HG02840 (cell line): ENCODE measurements around the gene AFF1.
"Not testable (repeated sequence)": the region's sequence is repeated elsewhere in the genome, so short reads cannot be mapped to it uniquely, and the experiment has no call there.

ENCODE experiments used
- ATAC-seq: cut with Tn5 transposase; IDR thresholded peaks from one replicate; pipeline ENCODE4 v1.9.1; 2021; ENCODE audit warnings: mild to moderate bottlenecking, moderate library complexity, moderate number of reproducible peaks; ENCODE audit not compliant: unreplicated experiment, low FRiP score

Gene AFF1

DNA sequence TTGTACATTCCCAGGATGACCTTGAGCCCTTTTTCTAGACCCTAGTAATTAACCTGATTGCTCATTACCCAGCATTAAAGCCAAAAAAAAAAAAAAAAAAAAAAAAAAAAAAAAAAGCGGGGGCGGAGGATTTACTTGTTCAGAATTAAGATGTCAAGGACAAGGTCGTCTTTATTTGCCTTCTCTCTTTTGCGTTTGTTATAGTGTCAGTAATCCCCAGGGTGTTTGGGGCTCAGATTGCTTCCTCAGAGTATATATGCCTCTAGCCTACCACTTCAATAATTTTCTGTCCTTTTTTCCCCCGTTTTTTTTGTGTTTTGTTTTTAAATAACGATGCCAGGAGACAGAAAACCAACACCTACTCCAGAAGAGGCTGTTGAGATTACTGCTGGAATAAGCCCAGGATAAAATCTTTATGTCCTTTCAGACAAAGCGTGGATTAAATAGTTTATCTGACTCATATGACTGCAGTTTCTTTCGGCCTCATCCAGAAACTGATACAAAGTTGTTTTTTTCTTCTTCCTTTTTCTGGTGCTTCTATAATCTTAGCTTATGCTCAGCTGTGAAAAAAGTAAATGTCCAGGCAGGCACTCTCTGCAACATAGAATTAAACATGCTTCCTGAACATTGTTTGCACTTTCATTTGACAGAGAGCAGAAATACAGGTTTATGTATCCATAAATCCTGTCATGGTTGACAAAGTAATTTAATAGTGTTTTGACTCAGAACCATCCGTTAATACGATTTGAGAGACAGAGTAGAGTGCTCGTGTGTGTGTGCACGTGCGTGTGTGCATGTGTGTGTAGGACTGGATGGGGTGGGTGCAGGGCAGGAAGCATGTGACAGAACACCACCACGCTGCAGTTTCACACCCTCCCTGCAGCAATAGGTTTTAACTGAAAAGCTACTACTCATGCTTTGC, 138.6 kb downstream of the AFF1 start:
- ATAC-seq, result peak; percentile 84

DNA sequence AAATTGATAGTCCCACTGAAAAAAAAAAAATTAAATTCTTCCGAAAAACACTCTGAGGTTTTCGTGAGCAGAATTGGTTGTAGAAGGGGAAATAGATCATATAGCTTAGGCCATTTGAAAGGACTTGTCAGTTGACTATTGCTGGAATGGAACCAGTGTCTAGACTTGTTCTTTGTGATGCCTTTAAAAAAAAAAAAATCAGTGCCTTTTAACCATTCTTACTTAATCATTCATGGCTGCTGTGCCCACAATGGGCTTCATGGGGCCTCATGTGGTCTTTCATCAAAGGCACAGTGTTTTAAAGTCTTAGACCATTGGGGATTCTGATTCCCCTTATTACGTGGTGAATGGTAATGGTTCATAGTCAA, 139.3 kb downstream of the AFF1 start:
- peak; percentile 17 for ATAC-seq

DNA sequence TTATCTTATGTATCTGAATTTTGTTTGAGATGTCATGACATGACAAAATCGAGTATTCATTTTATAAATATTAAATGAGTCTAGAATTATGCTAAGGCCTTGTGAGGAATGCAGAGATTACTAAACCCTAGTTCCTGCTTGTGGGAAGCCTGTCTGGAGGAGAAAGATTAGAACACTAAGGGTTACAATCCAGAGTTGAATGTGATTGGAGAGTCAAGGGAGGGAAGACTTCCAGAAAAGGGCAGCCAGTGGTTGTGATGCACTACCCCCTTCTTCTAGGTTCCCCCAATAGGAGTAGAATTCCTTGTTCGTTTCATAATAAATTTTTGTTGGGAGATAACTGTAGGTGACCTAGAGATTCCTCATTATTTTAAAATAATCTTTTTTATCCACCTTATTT, 141.1 kb downstream of the AFF1 start:
- ATAC-seq, result no peak

DNA sequence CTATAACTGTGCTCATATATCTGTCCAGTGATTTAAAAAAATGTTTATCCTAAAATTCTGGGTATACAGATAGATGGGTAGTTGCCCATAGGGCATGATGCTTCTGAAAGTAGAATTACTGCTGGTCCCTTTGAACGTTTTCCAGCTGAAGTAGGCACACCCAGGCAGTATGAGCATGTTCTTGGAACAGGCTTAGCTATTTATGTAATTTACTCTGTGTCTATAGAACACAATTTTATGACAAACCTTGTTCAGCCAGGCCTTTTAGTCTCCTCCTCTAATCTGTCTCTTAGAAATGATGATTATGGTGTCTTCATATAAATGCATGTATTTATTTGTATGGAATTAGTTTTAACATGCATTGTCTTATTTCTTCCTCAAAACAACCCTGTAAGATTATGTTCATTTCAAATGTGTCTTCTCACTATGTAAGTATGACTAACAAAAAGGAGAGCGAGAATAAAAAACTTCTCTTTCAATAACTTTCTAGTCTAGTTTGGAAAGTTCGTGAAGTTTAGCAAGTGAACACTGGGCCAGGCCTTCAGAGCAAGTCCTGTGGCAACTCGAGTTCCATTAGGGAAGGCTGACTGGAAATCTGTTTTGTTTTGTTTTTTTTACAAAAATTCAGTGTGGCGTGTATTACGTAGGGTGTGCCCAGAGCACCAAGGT, 142.0 kb downstream of the AFF1 start:
- ATAC-seq, result no peak

DNA sequence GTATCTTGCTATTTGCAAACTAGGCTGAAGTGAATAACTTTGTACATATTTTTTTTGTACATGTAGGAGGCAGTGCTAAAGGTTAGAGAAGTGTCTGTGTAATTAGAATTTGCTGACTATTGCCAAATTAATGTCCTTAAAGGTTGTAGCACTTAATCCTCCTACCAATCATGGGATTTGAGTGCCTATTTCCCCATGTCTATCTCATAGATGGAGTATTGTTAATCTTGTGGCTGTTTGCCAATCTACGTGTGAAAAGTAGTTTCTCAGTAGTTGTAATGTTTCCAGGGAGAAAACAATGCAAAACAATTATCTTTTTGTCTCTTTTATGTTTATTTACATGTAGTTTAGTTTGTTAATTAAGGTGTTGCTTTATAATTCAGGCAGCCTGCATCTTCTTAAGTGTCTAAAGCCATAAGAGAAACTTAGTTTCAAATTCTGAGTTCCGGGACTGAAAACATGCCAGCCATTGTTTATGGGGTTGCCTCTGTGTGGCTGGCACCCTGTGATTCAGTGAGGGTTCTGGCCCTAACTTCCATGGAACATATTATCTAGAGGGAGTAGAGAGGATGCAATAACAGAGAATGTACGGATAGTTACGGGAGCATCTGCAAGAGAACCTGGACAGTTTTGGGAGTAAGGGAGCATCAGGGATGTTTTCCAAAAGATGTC, 143.2 kb downstream of the AFF1 start:
- no peak for ATAC-seq

DNA sequence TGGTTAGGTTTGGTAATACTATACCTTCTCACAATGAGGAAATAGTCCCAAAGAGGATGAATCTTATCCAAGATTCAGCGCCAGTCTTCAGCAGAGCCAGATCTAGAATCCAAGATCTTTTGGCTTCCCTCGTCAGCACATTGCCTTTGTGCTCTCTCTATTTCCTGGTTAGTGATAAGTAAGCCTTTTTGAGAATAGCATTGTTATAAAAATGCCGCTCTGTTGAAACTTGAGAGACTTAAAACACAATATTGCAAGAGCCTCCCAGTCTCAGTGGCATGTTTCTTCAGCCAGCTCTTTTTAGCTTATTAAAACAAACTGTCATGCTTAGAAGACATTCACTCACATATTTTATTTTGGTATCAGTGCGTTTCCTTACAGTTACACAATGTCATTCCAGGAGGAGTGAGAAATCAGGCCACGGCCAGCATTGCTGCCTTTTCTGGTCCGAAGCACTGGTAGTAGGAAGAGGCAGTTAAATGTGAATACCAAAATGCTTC, 144.2 kb downstream of the AFF1 start:
- no peak for ATAC-seq

DNA sequence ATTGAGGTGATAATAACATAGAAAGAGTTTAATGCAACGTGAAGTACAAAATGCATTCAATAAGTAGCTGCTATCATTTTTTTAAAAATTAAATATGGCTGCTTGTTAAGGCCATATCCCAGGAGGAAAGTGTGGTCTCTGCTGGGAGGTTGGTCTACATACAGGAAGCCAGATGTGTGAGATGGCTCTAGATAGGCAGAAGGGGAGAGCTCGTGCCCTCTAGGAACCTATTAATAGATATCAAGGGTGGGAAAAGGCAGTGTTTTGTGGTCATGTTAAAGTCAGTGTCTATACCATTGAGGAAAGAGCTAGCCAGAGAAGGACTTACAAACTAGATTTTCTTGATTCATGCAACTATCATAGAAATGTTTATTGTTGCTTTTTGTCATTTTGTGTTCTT, 145.2 kb downstream of the AFF1 start:
- ATAC-seq, result no peak

DNA sequence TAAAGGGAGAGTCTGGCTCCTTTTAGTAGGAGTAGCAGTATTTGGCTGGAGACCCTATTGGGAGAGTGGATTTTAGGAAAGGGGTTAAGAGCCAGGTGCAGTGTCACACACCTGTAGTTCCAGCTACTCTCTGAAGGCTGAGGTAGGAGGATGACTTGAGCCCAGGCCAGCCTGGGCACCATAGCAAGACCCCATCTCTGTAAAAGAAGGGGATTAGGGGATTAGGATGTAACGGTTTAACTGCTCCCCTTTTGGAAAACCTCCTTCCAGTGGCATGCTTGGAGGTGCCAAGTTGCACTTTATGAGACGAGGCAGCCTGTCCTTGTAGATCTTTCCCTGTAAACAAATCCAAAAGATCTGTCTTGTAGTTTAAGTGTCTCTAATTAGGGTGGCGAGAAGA, 145.7 kb downstream of the AFF1 start:
- no peak for ATAC-seq

DNA sequence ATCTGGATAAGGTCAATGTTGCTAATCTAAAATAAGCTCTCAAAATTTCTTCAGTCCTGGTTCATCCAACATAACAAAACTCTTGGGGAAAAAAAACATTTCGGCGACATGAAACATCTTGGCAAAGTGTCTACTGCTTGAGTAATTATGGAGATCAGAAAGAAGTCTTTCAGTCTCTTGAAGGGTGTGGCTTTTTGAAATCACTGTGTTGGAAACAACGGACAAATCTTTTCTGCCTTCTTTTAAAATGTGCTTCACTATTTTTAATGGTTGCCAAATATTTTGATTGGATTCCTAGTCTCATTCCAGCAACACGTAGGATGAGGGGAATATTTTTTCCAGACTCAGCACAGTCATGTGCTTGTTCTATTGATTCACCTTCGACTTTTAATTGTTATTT, 147.0 kb downstream of the AFF1 start:
- no peak for ATAC-seq

DNA sequence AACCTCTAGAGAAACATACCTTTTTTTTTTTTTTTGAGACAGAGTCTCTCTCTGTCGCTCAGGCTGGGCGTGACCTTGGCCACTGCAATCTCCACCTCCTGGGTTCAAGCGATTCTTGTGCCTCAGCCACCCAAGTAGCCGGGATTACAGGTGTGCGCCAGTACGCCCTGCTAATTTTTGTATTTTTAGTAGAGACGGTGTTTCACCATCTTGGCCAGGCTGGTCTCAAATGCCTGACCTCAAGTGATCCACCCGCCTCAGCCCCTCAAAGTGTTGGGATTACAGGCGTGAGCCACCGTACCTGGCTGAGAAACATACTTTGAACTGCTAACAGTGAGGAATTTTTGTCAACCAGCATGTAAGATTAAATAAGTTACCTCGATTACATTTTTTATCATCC, 150.9 kb downstream of the AFF1 start:
- ATAC-seq, result not testable (repeated sequence)

DNA sequence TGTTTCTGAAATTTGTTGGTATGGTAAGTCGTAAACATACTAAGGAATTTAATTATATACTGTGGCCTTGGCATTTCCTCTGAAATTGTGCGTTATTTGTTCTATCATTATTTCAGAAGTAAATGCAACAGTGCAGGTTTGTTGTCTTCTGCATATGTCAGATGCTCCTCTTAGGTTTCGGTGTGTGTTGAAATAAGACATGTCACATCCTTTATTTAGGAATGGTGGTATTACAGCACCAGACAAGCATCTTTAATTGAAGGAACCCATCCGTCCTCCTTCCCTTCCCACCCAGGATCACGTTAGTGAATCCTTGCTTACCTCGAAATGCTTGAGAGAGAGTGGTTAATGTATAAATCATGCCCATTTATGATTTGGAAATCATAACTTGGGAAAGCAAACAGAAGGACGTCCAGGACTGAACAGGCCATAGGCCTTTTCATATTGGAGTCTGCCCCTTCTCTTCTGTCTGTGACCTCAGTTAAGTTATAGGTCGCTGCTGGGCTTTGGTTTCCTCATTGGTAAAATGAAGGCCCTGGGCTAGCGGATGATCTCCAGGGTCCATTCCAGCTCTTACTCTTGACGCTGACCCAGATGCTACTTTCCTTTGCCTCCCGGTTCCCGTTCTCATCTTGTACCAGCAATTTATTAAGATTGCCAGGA, 151.5 kb downstream of the AFF1 start:
- no peak for ATAC-seq

DNA sequence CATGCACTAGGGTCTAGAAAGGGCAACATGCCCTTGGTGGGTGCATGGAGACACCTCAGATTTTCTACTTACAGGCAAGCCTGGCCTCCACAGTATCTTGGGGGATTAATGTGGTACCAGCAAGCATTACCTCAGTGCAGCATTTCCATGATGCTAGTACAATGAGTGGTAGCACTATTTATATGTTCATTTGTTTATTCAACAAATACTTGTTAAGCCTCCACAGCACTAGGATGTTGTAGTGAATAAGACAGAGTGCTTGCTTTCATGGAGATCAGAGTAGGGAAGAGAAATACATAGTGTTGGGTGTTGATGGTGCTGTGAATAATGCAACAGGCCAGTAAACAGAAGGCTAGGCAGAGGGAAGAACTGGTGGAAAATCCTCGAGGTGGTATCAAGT, 152.2 kb downstream of the AFF1 start:
- no peak for ATAC-seq

DNA sequence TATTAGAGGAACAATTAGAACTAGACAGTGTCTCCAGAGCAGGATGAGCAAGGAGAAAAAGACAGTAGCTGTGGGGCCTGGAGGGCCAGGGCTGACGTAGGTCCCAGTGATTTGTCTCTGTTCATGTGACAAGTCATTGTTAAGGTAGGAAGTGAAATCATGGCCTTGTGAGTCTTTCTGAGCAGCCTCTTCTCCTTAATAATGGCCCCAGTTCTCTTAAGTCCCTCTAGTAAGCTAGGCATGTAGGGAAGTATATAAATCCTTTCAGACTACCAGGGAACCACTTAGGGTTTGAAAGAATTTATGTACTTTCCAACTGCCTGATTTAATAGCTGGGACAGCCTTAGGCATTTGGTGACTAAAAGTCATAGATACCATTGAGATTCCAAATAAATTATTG, 152.6 kb downstream of the AFF1 start:
- no peak for ATAC-seq

DNA sequence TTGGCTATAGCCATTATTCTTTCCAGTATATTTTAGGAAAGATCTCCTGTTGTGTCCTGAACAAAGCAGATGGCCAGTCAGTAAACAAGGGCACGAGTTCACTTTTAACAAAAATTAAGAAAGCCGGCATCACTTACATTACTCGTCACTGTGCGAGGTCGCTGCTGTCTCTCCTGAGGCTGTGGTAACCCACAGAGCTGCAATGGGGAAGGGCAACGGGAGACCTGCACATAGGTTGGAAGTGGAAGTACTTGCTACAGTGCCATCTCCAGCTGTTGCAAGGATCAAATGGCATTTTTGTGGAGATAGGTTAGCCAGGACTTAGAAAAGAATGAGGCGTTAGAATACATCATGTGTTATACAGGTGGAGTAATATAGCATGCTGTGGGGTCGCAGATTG, 153.4 kb downstream of the AFF1 start:
- no peak for ATAC-seq

DNA sequence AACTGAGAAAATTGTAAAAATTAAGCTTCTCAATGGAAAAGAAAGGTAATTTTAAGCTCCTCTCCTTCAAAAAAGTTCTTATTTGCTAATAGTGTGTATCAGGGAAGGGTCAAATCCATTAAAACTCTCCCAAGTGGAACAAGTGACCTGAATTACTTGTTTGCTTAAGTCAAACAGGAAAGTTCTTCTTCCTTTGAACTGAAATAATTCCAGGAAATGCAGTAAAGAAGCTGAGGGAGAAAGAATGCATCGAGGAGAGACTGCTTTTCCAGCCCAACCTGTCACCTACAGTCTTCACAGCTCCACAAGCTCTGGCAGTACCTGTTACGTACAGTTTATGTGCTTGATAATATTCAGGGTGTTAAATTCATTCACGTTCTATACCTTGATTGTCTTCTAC, 154.6 kb downstream of the AFF1 start:
- ATAC-seq, result no peak

DNA sequence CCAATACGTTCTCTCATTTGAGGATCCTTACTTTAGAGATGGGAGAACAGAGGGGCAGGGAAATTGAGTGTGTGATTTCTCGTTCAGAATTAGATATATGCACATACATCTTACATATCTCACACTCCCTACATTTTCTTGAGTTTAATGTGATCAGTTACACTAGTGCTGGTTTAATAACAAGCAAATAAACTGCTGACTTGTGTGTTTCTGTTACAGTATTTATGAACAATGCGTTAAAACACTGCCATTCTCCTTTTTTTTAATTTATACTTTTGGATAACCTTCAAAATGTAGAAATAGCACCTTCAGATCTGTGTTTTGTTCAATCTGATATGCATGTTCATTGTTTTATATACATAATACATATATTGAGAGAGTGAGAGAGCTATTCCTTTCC, 155.5 kb downstream of the AFF1 start:
- ATAC-seq, result no peak

DNA sequence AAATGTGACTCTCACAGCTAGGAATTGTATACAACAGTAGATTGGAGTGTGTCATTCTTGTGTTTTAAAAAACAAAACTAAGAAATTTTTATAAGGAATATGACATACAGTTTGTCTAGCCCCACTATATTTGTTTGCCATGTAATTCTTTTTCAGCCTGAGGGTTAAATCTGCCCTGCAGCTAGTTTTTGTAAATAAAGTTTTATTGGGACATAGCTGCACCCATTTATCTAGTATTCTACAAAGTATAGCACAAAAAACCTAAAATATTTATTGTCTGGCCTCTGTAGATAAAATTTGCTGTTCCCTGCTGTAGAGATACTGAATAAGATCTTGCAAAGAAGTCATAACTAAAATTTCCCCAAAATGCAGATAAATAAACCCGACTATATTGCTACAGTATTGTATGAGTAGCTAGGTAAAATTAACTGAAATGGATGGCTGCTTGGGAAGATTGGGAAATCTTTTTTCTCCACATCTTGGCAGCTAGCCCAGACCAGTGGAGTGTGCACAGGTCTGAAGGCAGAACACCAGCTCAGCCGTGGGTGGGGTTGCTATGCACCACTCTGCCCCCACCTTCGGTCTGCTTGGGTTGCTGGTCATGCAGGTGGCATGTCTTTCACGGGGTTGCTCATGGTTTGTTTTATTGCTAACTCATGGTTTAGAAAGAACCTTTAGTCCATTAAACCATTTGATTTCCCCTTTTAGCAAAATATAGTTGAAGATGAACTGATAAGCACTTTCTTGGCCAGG, 157.8 kb downstream of the AFF1 start:
- ATAC-seq, result no peak

DNA sequence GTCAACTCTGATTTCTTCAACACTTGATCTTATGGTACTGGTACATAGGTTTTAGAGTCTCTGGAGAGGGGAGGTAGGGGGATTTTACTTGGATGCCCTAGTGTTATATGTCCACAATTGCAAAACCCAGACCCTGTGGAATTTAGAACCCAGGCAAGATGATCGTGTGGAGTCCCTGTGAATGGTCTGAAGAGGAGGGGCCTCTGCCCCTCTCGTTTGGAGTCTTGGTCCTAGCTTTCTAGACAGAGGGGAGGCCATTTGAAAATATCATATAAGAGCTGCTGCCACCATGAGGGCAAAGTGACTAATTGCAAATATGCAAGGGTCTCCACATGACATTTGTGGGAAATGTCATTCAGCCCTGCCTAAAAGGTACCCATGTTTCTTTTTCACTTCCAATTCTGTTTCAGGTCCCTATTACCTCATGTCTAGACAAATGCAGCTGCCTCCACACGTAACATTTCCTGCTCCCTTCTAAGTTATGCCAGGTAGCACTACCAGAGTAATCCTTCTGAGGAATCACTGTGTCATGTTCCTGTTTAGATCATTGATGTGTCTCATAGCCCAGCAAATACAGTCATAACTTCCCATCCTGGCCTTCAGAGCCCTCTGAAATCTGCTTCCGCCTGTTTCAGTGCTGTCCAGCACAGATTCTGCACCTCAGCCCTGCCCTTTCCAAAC, 158.8 kb downstream of the AFF1 start:
- peak; percentile 67 for ATAC-seq

DNA sequence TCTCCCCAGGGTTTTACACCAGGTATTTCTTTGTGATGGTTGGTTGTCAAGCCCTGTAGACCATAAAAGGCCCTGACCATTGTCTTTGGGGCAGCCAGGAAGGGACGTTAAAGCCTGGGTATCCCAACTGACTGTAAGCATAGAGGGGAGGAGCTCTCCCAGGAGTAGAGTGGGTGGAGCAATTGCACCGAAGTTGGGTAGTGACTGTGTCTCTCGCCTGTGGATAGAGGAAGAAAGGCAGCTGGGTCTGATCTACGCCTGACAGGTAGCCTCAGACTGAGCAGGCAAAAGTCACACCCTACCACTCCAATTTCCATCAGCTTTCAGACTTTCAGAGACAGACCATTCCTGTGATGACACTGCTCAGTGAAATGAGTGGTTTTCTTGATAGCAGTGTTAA, 162.3 kb downstream of the AFF1 start:
- no peak for ATAC-seq

DNA sequence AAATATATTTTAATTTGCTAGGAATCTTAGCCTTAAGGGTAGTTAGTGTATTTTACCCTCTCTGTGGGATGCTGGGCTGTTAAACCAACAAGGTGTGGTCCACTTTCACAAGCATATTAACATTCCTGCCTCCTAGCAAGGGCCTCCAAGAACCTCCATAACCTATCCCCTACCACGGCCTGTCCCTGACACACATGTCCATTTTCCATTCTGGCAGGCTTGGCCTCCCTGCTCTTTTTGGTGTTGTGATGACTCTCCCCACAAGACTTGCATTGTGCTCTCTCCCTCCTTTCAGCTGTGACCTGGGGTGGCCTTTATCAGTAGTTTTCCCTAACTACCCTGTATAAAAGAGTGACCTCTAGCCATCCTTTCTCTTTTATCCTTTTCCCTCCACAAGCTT, 165.4 kb downstream of the AFF1 start:
- no peak for ATAC-seq
